Tibial nerve (tissue), 4 donors: ENCODE measurements around the gene ABLIM3. TPM values are rescaled to one million over a fixed set of nuclear protein-coding genes. Genes with fewer than 3 reads are reported as not detected.

ENCODE experiments used
- DNase-seq, 2 donors: peaks; one replicate each; pipeline ENCODE4 v3.0.0-alpha.2; 2019; ENCODE audit warnings: low spot score in 2 of 2
- H3K27ac ChIP-seq, 4 donors: fragments of 200-600 bp; sonication (generic) in 3 of 4; one replicate each; pipeline ENCODE4 v1.5.1; 2017 to 2019; ENCODE audit warnings: mild to moderate bottlenecking in 1 of 4
- H3K27me3 ChIP-seq, 2 donors: fragments of 200-600 bp; sonication (generic) in 1 of 2; one replicate each; pipeline versions ENCODE4 v1.5.1 to v1.6.0; 2017 to 2019
- H3K36me3 ChIP-seq, 3 donors: fragments of 200-600 bp; sonication (generic); one replicate each; pipeline ENCODE4 v1.5.1; 2018 to 2019
- H3K4me1 ChIP-seq, 4 donors: fragments of 200-600 bp; sonication (generic) in 3 of 4; one replicate each; pipeline ENCODE4 v1.5.1; 2017 to 2019
- H3K4me3 ChIP-seq, 4 donors: fragments of 200-600 bp; sonication (generic) in 3 of 4; one replicate each; pipeline ENCODE4 v1.5.1; 2017 to 2019; ENCODE audit warnings: mild to moderate bottlenecking in 1 of 4, moderate library complexity in 1 of 4
- H3K9me3 ChIP-seq, 4 donors: fragments of 200-600 bp; sonication (generic) in 3 of 4; one replicate each; pipeline ENCODE4 v1.5.1; 2017 to 2019
- EP300 ChIP-seq, 2 donors: sonication (generic); formaldehyde crosslinking; IDR thresholded peaks; one replicate each; pipeline ENCODE4 v1.6.1; 2017; ENCODE audit warnings: antibody characterized with exemption in 2 of 2, mild to moderate bottlenecking in 1 of 2
- POLR2A ChIP-seq, 2 donors: fragments of 450-650 bp; IDR thresholded peaks; one replicate each; pipeline ENCODE4 v1.6.1; 2017; ENCODE audit warnings: antibody characterized with exemption in 2 of 2, mild to moderate bottlenecking in 2 of 2, moderate library complexity in 2 of 2
- WGBS, 2 donors: methylation state at CpG; one replicate each; pipeline ENCODE4 v1.1.5; 2018; 5-methylcytosine and 5-hydroxymethylcytosine counted together
- total RNA-seq, 4 donors: library from RNA; depleted of rRNA; stranded (reverse); fragments of >200 nt; gene quantifications; one replicate each; pipeline ENCODE4 v1.1.0, GENCODE V29; 2016
- TF ChIP-seq, protein P1 (sequence below), 5 experiments: fragments of 200-600 bp in 3 of 5; fragments of 450-650 bp in 2 of 5; sonication (generic) in 3 of 5; IDR thresholded peaks; one replicate each; pipeline ENCODE4 v1.5.1; 2016 to 2019; ENCODE audit warnings: antibody characterized with exemption in 5 of 5, mild to moderate bottlenecking in 3 of 5, moderate library complexity in 2 of 5

The ABLIM3 gene
- total RNA-seq, 4 donors from 2014 or later = 50.3 to 75.3 (median 52.3) TPM

DNA sequence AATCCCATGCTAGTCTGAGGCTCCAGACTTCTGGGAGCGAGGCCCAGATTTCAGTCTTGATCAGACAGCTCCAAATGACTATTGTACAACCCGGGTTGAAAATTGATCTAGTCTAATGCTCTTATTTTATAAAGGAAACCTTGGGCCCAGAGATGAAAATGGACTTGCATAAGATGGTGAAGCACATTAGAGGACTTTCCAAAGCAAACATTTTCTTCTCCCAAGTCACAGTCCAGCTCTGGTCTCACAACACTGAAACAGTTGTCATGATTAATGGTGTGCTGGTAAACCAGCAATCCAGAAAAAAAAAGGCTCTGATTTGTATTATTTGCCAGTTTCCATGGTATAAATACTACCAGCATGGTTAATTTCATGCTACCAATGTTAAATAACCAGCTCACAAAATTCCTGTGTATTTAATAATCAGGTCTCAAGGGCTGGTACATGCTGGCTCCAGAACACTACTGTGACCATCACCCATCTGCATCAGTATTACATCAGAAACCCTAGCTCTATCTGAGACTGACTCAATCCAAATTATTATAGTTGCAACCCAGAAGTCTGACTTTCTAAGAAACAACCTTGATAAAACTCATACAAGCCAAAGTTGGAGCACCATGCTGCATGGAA is 32.5 kb upstream of the ABLIM3 start:
- Histone ChIP-seq H3K4me1 (peaks cover 0 to under 1% (median 0%) of the 10 kb centered on the region in 4 donors), H3K9me3 (peaks cover 0 to under 1% (median 0%) of the 10 kb centered on the region in 4 donors), H3K36me3 (no peaks in the 10 kb centered on the region), H3K27me3 (no peaks in the 10 kb centered on the region), H3K27ac (no peak overlapping the region), H3K4me3 (no peak overlapping the region)
- DNase-seq = no peak
- no peak for TF ChIP-seq POLR2A (IDR thresholded peaks at IDR 0.05)
- TF ChIP-seq, protein P1, sequence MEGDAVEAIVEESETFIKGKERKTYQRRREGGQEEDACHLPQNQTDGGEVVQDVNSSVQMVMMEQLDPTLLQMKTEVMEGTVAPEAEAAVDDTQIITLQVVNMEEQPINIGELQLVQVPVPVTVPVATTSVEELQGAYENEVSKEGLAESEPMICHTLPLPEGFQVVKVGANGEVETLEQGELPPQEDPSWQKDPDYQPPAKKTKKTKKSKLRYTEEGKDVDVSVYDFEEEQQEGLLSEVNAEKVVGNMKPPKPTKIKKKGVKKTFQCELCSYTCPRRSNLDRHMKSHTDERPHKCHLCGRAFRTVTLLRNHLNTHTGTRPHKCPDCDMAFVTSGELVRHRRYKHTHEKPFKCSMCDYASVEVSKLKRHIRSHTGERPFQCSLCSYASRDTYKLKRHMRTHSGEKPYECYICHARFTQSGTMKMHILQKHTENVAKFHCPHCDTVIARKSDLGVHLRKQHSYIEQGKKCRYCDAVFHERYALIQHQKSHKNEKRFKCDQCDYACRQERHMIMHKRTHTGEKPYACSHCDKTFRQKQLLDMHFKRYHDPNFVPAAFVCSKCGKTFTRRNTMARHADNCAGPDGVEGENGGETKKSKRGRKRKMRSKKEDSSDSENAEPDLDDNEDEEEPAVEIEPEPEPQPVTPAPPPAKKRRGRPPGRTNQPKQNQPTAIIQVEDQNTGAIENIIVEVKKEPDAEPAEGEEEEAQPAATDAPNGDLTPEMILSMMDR (IDR thresholded peaks at IDR 0.05) = no peak
- TF ChIP-seq EP300 (IDR thresholded peaks at IDR 0.05) = no peak
- WGBS, 2 donors = 91 to 92% methylated on average over 2 of the region's 2 CpGs

DNA sequence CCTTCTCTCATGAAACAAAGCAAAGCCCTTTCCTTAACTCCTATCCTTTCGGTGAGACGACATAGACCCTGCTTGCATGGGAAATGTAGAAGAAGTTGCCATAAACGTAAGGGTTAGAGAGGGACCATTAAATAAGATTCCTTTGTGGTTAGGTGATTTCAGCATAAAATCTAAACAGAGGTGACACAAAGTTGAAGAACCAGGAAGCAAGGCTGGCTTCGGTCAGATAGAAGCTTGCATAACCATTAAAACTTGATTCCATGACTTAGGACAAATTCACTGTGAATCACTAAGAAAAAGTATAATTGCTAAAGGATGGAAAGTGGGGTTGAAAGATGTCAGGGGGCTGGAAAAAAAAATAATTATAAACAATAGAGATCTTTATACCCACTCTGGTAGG is 30.9 kb upstream of the ABLIM3 start:
- TF ChIP-seq EP300 (IDR thresholded peaks at IDR 0.05) (no peak), POLR2A (IDR thresholded peaks at IDR 0.05) (no peak)
- TF ChIP-seq, protein P1 (IDR thresholded peaks at IDR 0.05) = no peak
- Histone ChIP-seq H3K4me1 (peaks cover 0 to 12% (median 0%) of the 10 kb centered on the region in 4 donors), H3K4me3 (no peak overlapping the region), H3K9me3 (no peaks in the 10 kb centered on the region), H3K27ac (no peak overlapping the region), H3K36me3 (no peaks in the 10 kb centered on the region), H3K27me3 (no peaks in the 10 kb centered on the region)
- 83 to 90% methylated on average over 4 of the region's 4 CpGs for WGBS, 2 donors
- DNase-seq = no peak

DNA sequence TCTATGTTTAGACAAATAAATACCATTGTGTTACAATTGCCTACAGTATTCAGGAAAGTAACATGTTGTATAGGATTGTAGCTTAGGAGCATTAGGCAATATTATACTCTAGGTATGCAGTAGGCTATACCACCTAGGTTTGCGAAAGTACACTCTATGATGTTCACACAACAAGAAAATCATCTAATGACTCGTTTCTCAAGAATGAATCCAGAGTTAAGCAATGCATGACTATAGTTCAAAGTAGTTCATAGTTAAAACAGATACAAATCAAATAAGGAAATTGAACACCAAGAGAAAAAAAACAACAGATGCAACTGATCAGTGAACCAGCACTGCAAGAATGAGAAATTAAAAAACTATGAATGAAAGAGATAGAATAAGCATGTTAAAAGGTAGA is 27.6 kb upstream of the ABLIM3 start:
- TF ChIP-seq, protein P1 (IDR thresholded peaks at IDR 0.05) = no peak
- TF ChIP-seq POLR2A (IDR thresholded peaks at IDR 0.05) = no peak
- no peak for TF ChIP-seq EP300 (IDR thresholded peaks at IDR 0.05)
- H3K4me1 ChIP-seq = peaks cover 0 to 12% (median 0%) of the 10 kb centered on the region in 4 donors
- H3K9me3 ChIP-seq = no peaks in the 10 kb centered on the region
- no peak for DNase-seq
- H3K27me3 ChIP-seq = no peaks in the 10 kb centered on the region
- H3K36me3 ChIP-seq = no peaks in the 10 kb centered on the region
- H3K27ac ChIP-seq = no peak overlapping the region
- 84 to 87% methylated on average over 2 of the region's 2 CpGs for WGBS, 2 donors
- no peak overlapping the region for H3K4me3 ChIP-seq

DNA sequence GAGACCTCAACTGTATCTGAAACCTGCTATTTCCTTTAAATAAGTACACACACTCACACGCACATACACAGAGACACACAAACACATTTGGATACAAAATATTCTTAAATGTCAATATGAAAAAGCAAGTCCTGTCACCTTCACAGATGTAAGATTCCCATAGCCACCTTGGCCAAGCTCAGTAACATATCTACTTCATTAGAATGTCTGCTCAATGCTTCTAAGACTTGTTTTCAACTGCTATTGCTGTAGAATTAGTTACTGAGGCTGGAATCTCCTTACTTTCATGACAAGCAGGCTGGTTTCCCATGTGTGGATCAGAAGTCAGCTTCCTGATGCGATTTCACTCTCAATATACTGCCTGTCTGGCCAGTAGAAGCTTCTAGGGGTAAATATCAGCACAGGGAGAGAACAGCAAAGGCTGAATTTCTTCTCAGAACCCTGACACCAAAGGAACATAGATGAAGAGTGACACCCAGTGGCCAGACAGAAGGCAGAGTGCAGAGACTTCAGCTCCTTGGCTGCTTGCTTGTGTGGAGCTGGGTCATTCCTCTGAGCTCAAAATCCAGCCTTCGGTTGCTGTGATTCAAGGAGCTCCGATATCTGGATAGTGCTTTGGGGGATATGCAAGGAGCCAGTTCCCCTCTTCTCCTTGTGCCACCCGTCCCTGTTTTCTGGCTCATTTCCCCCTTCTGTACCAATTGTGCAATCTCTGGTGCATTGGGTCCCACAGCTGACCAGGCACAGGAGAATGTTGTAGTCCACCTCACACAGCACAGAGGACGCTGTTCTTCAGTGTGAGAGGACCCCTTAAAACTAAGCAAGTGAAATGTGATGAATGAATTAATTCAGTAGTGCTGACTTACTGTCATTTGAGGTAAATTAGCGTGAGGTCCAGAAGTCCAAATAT is 26.6 kb upstream of the ABLIM3 start:
- WGBS, 2 donors = 36 to 37% methylated on average over 7 of the region's 7 CpGs
- H3K27ac ChIP-seq = peak overlapping the region in 2 of 4 donors; percentile 39 to 65
- peak; percentile 22 to 67 for DNase-seq
- H3K27me3 ChIP-seq = no peaks in the 10 kb centered on the region
- no peaks in the 10 kb centered on the region for H3K36me3 ChIP-seq
- TF ChIP-seq, protein P1 (IDR thresholded peaks at IDR 0.05) = peak; percentile 52 to 84 (median 68)
- no peak for TF ChIP-seq POLR2A (IDR thresholded peaks at IDR 0.05)
- no peak for TF ChIP-seq EP300 (IDR thresholded peaks at IDR 0.05)
- H3K4me1 ChIP-seq = peaks cover 0 to 12% (median 0%) of the 10 kb centered on the region in 4 donors
- no peaks in the 10 kb centered on the region for H3K9me3 ChIP-seq
- H3K4me3 ChIP-seq = no peak overlapping the region

DNA sequence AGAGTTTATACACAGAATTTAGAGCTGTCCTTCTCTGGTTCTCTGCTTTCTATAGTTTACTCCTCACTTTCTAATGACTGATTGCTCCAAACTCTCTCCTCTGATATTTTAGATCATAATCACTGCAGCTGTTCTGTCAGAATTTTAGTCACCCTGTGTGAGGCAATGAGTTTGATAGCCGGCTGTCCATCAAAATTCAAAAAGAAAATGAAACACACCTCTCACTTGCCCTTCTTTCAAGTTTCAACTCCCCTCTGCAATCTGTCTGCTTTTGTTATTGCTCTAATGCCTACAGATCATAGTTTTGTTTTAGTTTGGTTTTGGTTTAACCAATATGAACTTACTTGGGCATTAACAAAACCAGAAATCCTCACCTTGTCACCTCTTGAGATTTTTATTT is 23.3 kb upstream of the ABLIM3 start:
- TF ChIP-seq, protein P1 (IDR thresholded peaks at IDR 0.05) = no peak
- 91 to 96% methylated on average over 1 of the region's 1 CpG for WGBS, 2 donors
- no peaks in the 10 kb centered on the region for H3K36me3 ChIP-seq
- DNase-seq = no peak
- no peak overlapping the region for H3K27ac ChIP-seq
- peaks cover 0 to 12% (median 0%) of the 10 kb centered on the region in 4 donors for H3K4me1 ChIP-seq
- H3K9me3 ChIP-seq = peaks cover 0 to 2% (median 0%) of the 10 kb centered on the region in 4 donors
- H3K4me3 ChIP-seq = no peak overlapping the region
- no peaks in the 10 kb centered on the region for H3K27me3 ChIP-seq
